SKM-1 (cell line): ENCODE measurements around the gene RBM41.
"Not testable (repeated sequence)": the region's sequence is repeated elsewhere in the genome, so short reads cannot be mapped to it uniquely, and the experiment has no call there.

Experiments used
- DNase-seq: peaks from one replicate; lab custom pipeline; 2025; ENCODE audit not compliant: unreplicated experiment; lab: John Stamatoyannopoulos, UW

The RBM41 gene

DNA sequence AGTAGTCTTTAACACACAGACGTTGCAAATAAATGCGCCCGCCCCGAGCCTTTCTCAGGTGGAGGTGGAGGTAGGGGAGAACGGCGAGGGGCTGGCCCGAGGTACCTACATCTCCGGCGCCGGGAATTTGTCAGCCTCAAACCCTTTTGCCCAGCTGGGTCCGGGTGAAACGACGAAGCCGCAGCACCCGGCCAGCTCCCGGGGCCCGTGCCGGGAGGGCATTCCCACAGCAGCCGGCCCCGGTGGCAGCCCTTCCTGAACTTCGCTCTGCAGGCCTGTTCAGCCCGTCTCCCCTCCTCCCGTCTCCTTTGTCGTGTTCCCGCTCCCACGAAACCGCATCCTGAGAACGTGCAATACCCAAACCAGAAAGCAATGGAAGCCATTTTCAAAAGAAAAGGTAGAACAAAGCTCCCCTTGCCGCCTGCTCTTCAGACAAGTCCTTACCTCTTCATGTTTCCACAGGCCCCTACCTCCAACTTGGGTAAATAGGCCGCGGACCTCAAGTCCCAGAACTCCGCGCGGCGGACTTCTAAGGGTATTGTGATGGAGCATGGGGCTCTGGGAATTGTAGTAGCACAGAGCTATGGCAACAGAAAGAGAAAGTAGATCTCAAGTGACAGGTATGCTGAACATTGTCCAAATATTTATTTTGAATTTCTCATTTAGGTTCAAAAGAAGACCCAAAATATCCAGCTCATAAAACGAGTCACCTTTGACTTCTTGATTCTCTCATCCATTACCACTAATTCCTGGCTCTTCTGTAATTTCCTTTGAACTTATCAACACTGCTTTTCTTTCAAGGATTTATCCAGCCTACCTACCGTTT lies at the start of gene RBM41:
Gene RBM41 (minus strand): TSS at position 501 of the 826 bp plus-strand sequence. CDS start 49 bp downstream, at position 452.
- peak; percentile 10 for DNase-seq

DNA sequence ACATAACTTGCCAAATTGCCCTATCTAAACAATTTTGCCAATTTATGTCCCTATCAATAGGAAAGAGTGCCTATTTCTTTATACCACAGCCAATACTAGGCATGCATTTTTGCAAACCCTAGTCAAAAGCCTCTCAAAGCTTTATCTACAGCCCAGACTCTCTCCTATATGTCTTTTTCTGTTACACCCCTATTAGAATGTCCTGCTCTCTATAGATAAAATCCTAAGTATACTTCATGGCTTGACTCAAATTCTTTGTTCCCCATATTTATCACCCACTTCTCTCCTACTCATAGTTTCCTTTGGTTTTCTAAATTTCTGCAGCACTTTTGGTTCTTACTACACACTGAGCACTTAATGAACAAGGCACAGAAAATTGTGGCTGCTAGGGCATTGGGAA lies 49.6 kb upstream of the RBM41 start:
- no peak for DNase-seq

DNA sequence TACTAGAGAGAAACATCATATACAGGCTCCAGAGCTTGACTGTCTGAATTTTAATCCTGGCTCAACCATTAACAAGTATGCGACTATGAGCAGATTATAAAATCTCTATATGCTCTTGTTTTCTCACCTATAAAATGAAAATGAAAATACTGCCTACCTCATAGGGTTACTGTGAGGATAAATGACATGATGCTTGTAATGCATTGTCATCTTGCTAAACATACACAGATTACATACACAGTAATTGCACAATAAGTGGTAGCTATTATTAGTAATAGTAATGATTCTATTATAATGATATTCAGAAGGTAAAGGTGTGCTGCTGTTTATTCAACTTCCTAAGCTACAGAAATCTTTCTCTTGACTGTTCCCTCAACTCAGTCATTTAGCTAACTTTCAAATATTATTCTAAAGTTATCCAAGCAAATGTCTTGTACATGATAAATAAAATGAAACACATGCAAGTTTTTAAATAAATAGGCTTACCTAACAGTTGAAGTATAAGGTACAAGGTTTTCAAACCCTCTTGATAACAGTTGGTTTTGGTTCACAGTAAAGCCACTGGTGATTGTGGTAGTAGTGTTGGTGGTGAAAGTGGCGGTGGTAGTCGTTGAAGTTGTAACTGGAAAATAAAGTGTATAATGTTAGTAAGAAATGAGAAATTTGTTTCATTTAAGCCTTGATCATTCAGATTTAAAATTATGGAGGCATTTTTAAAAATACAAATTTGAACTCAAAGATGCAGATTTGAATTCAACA lies 48.7 kb upstream of the RBM41 start:
- no peak for DNase-seq

DNA sequence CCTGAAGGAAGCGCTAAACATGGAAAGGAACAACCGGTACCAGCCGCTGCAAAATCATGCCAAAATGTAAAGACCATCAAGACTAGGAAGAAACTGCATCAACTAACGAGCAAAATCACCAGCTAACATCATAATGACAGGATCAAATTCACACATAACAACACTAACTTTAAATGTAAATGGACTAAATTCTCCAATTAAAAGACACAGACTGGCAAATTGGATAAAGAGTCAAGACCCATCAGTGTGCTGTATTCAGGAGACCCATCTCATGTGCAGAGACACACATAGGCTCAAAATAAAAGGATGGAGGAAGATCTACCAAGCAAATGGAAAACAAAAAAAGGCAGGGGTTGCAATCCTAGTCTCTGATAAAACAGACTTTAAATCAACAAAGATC lies 39.0 kb upstream of the RBM41 start:
- not testable (repeated sequence) for DNase-seq

DNA sequence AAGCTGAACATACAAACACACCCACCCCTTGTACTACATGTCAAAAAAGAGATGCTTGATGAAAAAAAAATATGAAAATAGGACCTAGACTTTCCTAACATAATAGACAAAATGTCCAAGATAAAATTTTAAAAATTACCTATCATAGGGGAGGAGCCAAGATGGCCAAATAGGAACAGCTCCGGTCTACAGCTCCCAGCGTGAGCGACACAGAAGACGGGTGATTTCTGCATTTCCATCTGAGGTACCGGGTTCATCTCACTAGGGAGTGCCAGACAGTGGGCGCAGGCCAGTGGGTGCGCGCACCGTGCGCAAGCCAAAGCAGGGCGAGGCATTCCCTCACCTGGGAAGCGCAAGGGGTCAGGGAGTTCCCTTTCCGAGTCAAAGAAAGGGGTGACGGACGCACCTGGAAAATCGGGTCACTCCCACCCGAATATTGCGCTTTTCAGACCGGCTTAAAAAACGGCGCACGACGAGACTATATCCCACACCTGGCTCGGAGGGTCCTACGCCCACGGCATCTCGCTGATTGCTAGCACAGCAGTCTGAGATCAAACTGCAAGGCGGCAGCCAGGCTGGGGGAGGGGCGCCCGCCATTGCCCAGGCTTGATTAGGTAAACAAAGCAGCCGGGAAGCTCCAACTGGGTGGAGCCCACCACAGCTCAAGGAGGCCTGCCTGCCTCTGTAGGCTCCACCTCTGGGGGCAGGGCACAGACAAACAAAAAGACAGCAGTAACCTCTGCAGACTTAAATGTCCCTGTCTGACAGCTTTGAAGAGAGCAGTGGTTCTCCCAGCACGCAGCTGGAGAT lies 37.2 kb upstream of the RBM41 start:
- not testable (repeated sequence) for DNase-seq

DNA sequence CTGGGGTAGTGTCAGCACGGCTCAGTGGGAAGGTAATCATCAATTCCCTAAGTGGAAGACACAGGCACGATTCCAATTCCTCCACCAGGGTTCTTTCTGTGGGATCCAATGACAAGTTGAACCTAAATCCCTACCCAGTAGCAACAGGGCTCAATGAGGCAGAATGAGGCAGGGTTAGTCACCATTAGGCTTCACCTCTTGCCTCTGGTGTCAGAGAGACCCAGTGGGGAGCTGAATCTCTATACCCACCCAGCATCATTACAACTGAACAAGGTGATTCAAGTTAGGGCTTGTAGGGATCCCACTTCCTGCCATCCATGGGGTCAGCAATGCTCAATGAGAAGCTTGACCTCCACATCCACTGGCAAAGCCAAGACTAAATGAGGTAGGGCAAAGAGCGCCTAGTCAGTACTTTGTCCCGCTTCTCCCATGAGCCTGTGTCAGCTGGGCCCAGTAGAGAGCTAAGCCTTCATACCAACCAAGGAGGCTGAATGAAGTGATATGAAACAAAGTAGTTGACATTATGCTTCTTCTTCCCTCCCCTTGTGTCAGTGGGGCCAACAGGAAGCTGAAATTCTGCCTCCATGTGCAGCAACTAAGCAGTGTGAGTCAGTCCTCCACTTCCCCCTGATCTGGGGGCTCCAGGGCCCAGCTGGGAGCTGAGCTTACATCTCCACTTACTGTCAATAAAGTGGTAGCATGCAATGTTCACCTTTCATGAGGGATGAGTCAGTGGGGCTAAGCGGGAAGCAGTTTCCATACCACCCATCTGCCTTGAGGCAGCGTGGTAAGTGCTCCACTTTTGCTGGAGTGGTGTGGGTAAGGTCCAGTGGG lies 36.4 kb upstream of the RBM41 start:
- DNase-seq, result no peak

DNA sequence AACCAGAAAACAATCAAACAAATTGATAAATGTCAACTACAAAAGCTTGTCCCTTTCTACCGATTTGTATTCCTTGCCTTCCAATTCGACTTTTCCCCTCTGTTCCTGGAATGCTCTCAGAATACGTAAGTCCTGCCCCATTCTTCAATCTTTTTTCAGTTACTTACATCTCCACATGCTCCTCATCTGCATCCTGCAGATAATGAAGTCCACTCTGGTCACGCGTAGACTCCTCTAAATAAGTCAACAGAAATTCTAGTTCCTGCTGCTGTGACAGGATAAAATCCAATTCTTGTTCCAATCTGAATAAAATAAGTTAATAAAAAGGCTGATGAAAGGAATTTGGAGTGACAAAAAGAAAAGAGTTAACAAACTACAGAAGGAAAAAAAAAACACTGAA lies 34.4 kb upstream of the RBM41 start:
- no peak for DNase-seq

DNA sequence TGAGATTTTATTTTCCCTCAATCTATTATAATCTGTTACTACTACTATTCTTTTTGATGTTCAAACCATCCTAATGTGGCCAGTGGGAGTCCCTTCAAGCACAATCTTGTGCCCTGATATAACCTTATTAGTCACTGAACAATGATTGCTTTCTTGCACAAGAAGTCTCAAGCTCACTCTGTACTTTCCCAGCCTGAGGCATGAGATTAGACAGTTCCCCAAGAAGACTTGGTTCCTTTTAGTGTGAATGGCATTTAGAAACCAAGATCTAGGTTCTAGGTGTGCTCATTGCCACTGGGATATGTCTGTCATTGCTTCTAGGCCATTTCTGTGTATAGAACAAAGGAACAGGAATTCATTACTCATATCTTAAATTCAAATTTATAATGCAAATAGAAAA lies 28.0 kb upstream of the RBM41 start:
- no peak for DNase-seq

DNA sequence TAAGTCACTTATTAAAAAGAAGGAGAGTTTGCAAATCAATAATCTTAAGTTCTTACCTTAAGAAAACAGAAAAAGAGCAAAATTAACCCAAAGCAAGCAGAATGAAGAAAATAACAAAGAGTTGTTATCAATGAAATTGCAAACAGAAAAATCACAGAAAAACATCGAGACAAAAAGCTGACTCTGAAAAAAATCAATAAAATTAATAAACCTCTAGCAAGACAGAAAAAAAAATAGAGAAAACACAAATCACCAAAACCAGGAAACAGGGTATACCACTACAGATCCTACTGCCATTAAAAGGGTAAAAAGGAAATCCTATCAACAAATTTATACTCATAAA lies 17.3 kb upstream of the RBM41 start:
- no peak for DNase-seq

DNA sequence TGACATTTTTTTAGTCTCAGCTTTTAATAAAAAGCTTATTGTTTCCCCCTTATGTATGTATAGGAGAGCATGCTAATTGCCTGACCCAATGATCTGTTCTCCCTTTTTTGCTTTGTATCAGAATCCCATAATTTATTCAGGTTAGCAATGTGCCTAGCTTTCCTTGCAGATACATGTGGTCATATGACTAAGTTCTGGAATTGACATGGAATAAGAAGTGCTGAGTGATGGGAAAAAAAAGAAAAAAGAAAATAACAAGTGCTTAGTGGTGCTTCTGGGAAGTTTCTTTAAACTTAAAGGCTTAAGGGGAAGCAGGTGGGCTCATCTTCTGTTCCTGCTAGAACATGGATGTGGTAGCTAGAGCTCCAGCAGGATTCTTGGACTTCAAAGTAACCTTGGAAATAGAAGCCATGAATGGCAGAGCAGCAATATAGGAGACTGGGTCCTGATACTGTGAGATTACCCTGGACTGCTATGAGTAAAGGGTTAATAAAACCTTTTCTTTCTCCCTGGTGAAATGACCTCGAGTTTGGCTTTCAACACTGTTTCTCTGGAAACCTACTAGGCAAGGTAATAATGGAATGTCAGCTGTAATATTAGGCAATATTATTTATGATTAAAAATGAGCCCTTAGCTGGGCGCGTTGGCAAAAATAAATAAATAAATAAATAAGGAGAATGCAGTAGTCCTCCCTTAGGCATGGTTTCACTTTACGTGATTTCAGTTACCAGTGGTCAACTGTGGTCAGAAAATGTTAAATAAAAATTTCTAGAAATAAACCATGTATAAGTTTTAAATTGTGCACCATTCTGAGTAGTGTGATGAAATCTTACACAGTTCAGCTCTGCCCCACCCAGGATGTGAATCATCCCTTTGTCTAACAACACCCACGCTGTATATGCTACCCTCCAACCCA lies 16.7 kb upstream of the RBM41 start:
- no peak for DNase-seq

DNA sequence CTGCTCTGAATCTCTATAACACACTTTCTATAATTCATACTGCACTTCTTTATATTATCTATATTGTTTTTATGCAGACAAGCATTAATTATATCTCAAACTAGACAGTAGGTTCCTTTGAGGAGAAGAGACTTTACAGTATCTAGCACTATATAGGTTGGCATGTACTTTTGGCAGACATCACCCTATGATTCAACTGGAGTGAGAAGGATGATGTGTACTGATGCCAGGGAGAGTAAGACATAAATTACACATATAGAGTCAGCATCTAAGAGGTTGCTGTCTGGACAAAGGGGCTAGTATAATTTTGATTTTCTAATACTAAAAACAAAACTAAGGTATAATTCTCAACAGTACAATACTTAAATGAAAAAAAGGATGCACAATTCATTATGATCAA lies 5.1 kb upstream of the RBM41 start:
- DNase-seq, result no peak

DNA sequence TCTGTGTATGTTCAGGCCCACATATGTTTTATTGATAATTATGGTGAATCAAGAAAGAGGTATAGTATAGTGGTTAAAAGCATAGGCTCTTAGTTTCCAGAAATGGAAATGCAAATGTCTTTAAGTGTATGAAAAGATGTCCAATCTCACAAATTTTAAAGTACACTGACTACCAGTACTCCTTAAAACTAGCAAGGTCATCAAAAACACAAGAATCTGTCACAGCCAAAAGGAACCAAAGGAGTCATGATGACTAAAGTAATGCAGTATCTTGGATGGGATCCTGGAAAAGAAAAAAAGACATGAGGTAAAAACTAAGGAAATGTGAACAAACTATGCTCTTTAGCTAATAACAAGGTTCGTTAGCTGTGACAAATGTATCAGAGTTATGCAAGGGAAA lies 661 bp upstream of the RBM41 start:
- no peak for DNase-seq

DNA sequence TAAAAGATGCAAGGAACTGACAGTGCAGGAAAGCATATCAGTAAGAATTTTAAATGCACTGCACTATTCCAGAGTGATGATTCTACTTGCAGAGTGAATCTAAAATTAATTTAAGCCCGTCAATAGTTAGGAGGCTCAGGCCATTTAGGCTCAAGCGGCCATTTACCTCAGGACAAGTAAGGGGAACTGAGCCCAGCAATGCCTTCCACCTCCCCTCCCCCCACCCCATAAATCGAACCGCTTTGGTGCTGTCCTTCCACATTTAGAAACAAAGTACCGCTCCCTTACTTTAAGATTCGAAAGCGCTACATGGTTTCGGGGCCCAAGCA lies 665 bp downstream of the RBM41 start:
- no peak for DNase-seq

DNA sequence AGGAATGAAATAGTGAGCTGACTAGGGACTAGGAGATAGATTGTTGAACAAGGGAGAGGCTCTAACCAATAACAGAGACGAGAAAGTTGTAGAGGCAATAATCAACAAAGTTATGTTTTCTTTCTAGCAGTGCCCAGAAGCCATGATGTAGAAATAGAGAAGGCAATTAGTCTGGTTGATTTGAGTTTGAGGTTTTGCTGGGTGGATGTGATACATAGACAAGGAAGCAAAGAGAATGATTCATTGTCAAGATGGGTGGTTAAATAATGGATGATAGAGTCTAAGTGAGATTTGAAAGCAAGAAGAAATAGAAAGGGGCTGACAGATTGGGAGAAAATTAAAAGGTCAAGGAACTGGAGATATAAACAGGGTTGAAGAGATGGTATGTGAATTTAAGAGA lies 11.2 kb downstream of the RBM41 start:
- no peak for DNase-seq

DNA sequence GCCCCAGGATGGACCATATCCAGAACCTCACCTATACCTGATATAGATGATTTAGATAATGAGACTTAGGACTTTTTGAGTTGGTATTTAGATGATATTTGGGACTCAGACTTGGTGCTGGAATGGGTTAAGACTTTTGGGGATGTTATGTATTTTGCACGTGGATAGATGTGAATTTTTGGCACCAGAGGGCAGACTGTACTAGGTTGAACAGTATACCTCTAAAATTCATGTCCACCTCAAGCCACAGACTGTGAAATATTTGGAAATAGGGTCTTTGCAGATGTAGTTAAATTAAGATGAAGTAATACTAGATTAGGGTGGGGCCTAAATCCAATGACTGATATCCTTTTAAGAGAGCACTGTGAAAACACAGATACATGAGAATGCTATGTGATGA lies 15.6 kb downstream of the RBM41 start:
- DNase-seq, result no peak

DNA sequence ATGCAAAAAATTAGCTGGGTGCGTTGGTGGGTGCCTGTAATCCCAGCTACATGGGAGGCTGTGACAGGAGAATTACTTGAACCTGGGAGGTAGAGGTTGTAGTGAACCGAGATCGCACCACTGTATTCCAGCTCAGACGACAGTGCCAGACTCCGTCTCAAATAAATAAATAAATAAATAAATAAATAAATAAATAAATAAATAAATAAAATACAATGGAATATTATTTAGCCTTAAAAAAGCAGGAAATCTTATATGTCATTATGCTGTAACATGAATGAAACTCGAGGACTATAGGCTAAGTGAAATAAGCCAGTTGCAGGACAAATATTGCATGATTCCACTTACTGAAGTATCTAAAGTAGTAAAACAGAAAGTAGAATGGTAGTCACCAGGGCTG lies 42.5 kb downstream of the RBM41 start:
- no peak for DNase-seq

DNA sequence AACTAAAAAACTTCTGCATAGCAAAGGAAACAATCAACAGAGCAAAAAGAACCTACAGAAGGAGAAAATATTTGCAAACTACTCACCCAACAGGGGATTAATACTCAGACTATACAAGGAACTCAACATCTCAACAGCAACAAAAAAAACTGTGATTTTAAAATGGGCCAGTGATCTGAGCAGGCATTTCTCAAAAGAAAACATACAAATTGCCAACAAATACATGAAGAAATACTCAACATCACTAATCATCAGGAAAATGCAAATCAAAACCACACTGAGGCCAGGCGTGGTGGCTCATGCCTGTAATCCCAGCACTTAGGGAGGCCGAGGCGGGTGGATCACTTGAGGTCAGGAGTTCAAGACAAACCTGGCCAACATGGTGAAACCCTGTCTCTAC lies 60.9 kb downstream of the RBM41 start:
- DNase-seq, result not testable (repeated sequence)

DNA sequence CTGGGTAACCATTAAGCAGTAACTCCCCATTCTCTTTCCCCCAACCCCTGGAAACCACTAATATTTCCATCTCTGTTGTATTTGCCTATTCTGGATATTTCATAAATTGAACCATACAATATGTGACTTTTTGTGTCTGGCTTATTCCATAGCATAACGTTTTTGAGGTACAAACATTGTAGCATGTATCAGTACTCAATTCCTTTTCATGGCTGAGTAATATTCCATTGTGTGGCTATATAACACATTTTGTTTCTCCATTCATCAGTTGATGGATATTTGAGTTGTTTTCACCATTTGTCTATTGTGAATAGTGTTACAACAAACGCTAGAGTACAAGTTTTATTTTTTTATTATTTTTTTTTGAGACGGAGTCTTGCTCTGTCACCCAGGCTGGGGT lies 63.6 kb downstream of the RBM41 start:
- no peak for DNase-seq

DNA sequence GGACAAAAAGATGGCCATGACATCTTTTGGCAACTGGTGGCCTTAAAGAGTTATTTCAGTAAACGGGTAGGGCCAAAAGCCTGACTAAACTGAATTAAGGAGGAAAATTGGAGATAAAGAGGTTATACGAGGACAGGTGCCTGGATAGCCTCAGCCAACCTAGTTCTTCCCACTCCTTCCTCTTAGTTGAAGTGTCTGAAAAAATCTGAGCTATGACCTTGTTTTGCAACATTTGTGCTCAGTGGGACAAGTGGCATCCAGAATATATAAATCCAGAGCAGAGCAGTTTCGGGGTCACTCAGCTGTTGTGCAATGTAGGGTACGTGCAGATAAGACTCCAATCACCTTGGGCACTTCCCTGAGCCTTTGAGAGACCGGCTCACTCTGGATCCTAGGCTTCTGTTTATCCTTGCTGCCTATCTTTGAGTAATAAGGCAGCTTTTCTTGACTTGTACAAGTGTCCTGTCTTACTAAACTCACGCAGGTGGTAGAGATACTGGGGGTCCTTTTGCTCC lies 68.4 kb downstream of the RBM41 start:
- DNase-seq, result no peak

DNA sequence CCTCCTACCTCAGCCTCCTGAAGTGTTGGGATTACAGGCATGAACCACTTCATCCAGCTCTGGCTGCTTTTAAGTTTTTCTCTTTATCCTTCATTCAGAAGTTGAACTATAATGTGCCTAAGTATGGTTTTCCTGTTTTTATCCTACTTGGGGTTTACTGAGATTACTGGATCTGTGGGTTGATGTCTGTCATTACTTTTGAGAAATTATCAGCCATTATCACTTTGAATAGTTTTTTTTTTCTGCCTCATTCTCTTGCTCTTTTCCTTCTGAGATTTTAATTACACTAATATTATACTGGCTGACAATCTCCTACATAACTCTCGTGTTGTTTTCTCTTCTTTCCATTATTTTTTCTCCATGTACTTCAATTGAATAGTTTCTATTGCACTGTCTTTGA lies 71.0 kb downstream of the RBM41 start:
- DNase-seq, result no peak
